Ishikawa (cell line): ENCODE measurements around the gene YY1.

Experiments used
- TAF1 ChIP-seq: IDR thresholded peaks from 2 replicates; pipeline ENCODE4 v1.6.1; 2012; ENCODE audit warnings: low read depth, mild to moderate bottlenecking
- TEAD4 ChIP-seq: IDR thresholded peaks from 2 replicates; pipeline ENCODE4 v1.6.1; 2012

- TF ChIP-seq TAF1 (no peak), TEAD4 (no peak)
Measured at GRCh38 chr14:100293497-100294212, 54.7 kb downstream of the YY1 start.
